ENCODE results near the gene UNC80.
A peak's percentile ranks its signal among the peaks of the same experiment; 100 is the strongest.

UNC80 gene

GRCh38 chr2:209870067-209870466, 98.4 kb downstream of the UNC80 start:
- no peak overlapping the region for H3K4me3 ChIP-seq (ENCODE audit: low read depth, low read length)
- TF ChIP-seq, protein P1, sequence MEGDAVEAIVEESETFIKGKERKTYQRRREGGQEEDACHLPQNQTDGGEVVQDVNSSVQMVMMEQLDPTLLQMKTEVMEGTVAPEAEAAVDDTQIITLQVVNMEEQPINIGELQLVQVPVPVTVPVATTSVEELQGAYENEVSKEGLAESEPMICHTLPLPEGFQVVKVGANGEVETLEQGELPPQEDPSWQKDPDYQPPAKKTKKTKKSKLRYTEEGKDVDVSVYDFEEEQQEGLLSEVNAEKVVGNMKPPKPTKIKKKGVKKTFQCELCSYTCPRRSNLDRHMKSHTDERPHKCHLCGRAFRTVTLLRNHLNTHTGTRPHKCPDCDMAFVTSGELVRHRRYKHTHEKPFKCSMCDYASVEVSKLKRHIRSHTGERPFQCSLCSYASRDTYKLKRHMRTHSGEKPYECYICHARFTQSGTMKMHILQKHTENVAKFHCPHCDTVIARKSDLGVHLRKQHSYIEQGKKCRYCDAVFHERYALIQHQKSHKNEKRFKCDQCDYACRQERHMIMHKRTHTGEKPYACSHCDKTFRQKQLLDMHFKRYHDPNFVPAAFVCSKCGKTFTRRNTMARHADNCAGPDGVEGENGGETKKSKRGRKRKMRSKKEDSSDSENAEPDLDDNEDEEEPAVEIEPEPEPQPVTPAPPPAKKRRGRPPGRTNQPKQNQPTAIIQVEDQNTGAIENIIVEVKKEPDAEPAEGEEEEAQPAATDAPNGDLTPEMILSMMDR (IDR thresholded peaks at IDR 0.05; ENCODE audit: low read depth, low read length, missing control alignments) = no peak
- in situ Hi-C loops (cut with HindIII; ENCODE audit: low pct_ligation_motif_present, low sequenced_read_pairs) = no loop called here

DNA sequence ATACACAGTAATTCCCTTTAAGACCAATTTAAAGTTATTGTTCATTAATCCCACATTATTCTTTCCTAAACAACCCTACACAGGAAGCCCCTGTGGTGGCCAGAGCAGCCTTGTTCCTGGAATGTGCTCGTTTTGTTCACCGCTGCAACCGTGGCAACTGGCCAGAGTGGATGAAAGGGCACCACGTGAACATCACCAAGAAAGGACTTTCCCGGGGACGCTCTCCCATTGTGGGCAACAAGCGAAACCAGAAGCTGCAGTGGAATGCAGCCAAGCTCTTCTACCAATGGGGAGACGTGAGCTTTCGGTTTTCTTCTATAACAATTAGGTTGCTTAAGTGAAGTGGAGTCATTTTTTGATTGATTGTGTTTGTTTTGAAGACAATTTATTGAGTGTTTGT, 101.0 kb downstream of the UNC80 start:
- DNase-seq = peak; percentile 35
- Histone ChIP-seq H3K27me3 (replicated peaks) (no peaks in the 10 kb centered on the region), H3K27ac (no peak overlapping the region), H3K36me3 (replicated peaks) (no peaks in the 10 kb centered on the region), H3K4me3 (ENCODE audit: low read depth, low read length) (no peak overlapping the region)
- in situ Hi-C loops (cut with HindIII; ENCODE audit: low pct_ligation_motif_present, low sequenced_read_pairs) = no loop called here
- TF ChIP-seq, protein P1 (IDR thresholded peaks at IDR 0.05; ENCODE audit: low read depth, low read length, missing control alignments) = no peak

More at GRCh38 chr2:209870067-209870466, 98.4 kb downstream of the UNC80 start:
- H3K27ac ChIP-seq = no peak overlapping the region
- DNase-seq = no peak
- no peaks in the 10 kb centered on the region for H3K36me3 ChIP-seq (replicated peaks)
- no peaks in the 10 kb centered on the region for H3K27me3 ChIP-seq (replicated peaks)

DNA sequence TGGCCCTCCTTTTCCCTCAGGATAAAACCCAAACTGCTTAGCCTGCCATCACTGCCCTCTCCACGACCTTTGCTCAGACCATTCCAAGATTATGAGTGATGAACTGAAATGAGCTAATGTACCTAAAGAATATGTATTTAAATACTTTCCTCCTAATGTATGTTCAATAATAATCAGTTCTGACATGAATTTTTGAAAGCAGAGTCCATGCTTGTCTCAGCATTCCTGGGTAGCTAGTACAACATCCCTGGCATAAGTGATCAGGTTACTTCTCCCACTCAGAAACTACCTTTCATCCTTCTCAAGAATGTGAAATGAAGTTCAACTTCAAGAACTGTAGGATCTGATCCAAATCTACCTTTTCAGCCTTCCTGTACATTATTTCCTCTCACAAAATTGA, 103.6 kb downstream of the UNC80 start:
- TF ChIP-seq, protein P1 (IDR thresholded peaks at IDR 0.05; ENCODE audit: low read depth, low read length, missing control alignments) = no peak
- in situ Hi-C loops (cut with HindIII; ENCODE audit: low pct_ligation_motif_present, low sequenced_read_pairs) = no loop called here
- H3K36me3 ChIP-seq (replicated peaks) = no peaks in the 10 kb centered on the region
- H3K4me3 ChIP-seq (ENCODE audit: low read depth, low read length) = no peak overlapping the region
- DNase-seq = no peak
- H3K27ac ChIP-seq = no peak overlapping the region
- no peaks in the 10 kb centered on the region for H3K27me3 ChIP-seq (replicated peaks)

GRCh38 chr2:209876211-209876610, 104.6 kb downstream of the UNC80 start:
- H3K27me3 ChIP-seq (replicated peaks) = no peaks in the 10 kb centered on the region
- TF ChIP-seq, protein P1 (IDR thresholded peaks at IDR 0.05; ENCODE audit: low read depth, low read length, missing control alignments) = no peak
- H3K4me3 ChIP-seq (ENCODE audit: low read depth, low read length) = no peak overlapping the region
- in situ Hi-C loops (cut with HindIII; ENCODE audit: low pct_ligation_motif_present, low sequenced_read_pairs) = no loop called here
- no peak overlapping the region for H3K27ac ChIP-seq
- DNase-seq = no peak
- H3K36me3 ChIP-seq (replicated peaks) = no peaks in the 10 kb centered on the region

GRCh38 chr2:209878701-209879100, 107.1 kb downstream of the UNC80 start:
- in situ Hi-C loops (cut with HindIII; ENCODE audit: low pct_ligation_motif_present, low sequenced_read_pairs) = no loop called here
- no peaks in the 10 kb centered on the region for H3K27me3 ChIP-seq (replicated peaks)
- TF ChIP-seq, protein P1 (IDR thresholded peaks at IDR 0.05; ENCODE audit: low read depth, low read length, missing control alignments) = no peak
- no peak overlapping the region for H3K4me3 ChIP-seq (ENCODE audit: low read depth, low read length)
- no peak overlapping the region for H3K27ac ChIP-seq
- no peaks in the 10 kb centered on the region for H3K36me3 ChIP-seq (replicated peaks)
- no peak for DNase-seq

- DNase-seq = no peak
- H3K36me3 ChIP-seq (replicated peaks) = no peaks in the 10 kb centered on the region
- no peak overlapping the region for H3K27ac ChIP-seq
- no peaks in the 10 kb centered on the region for H3K27me3 ChIP-seq (replicated peaks)
- H3K4me3 ChIP-seq (ENCODE audit: low read depth, low read length) = no peak overlapping the region
- TF ChIP-seq, protein P1 (IDR thresholded peaks at IDR 0.05; ENCODE audit: low read depth, low read length, missing control alignments) = no peak
- in situ Hi-C loops (cut with HindIII; ENCODE audit: low pct_ligation_motif_present, low sequenced_read_pairs) = no loop called here
These were observed 129.0 kb downstream of the UNC80 start for GRCh38 chr2:209900638-209901037.

Data from brain microvascular endothelial cell (primary cell).